Measurements from ENCODE around the gene POLR1G. TPM values are rescaled to one million over a fixed set of nuclear protein-coding genes. Genes with fewer than 3 reads are reported as not detected.

Gene POLR1G, protein sequence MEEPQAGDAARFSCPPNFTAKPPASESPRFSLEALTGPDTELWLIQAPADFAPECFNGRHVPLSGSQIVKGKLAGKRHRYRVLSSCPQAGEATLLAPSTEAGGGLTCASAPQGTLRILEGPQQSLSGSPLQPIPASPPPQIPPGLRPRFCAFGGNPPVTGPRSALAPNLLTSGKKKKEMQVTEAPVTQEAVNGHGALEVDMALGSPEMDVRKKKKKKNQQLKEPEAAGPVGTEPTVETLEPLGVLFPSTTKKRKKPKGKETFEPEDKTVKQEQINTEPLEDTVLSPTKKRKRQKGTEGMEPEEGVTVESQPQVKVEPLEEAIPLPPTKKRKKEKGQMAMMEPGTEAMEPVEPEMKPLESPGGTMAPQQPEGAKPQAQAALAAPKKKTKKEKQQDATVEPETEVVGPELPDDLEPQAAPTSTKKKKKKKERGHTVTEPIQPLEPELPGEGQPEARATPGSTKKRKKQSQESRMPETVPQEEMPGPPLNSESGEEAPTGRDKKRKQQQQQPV
- total RNA-seq, result 5.7 TPM

DNA sequence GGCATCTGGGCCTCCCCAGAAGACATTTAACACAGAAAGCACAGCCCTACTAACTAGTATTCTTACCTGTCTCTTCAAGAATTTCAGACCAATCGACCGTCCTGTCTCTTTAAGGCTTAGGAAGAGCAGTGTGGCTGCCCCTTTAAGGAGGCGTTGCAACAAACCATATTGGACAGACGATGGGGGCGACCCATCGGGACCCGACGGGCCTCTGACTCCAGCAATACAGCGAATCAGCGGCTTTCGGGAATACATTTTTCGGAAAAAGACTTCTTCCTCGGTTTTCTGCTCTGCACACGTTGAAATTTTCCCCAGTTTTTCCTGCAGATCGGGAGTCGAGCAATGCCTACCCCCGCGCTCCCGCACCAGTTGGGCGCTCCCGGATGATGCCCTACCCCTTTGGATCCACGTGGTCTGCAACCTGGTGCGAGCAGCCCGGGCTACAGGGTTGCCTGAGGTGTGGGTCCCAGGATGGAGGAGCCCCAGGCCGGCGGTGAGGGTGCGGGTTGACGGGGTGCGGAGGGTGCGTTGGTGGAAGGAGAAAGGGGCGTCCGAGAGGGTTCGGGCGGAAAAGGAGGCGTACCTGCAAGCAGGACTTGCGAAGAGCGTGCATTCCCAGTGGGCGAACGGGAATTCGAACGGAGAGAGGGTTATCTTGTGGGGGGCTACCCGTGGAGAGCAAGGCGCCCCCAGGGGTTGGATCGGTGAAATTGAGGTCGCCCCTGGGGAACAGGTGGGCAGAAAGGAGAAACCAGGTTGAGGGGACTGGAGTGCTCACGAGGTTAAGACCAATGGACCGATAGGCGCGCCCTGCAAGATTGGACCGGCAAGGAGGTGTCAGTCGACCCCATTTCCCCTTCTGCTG is at the start of gene POLR1G:
Gene POLR1G, plus strand, starts transcription at position 419 of the 865 bp plus-strand sequence. Its CDS starts 53 bp downstream, at position 472.

DNA sequence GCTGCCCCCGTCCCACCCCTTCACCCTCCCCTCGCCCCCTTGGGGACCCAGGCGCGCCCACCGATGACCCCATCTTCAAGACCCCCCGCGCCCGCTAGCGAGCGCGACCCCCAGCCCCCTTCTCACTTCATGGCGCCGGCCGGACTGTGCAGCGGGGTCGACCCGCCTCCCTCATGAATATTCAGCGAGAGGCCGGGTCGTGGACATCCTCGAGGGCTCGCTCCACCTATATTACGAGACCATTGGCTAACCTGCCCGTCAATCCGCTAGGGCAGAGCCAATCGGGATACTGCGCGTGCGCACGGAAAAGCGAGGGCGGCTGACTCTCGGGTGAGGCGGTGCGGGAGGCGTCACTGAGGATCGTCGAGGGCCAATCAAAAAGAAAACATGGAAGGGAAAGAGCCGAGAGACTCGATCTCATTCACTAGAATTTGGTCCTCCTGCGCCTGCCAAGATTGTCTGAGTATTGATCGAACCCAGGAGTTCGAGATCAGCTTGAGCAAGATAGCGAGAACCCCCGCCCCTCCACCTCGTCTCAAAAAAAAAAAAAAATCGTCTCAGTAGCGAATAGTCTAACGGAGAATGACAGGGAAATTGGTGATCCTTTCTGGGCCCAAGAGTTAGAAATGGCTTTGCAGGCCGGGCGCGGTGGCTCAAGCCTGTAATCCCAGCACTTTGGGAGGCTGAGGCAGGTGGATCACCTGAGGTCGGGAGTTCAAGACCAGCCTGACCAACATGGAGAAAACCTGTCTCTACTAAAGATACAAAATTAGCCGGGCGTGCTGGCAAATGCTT is 35.8 kb upstream of the POLR1G start, which contains the start of gene ERCC2:
Gene ERCC2, minus strand, starts transcription at position 164 of the 795 bp plus-strand sequence. Its CDS starts 33 bp downstream, at position 131.

GRCh38 chr19:45404557-45405434 is 1.6 kb upstream of the POLR1G start, which contains the start of gene PPP1R13L:
Gene PPP1R13L (minus strand): TSS chr19:45405069. CDS start chr19:45398318, 6,751 bp downstream.

DNA sequence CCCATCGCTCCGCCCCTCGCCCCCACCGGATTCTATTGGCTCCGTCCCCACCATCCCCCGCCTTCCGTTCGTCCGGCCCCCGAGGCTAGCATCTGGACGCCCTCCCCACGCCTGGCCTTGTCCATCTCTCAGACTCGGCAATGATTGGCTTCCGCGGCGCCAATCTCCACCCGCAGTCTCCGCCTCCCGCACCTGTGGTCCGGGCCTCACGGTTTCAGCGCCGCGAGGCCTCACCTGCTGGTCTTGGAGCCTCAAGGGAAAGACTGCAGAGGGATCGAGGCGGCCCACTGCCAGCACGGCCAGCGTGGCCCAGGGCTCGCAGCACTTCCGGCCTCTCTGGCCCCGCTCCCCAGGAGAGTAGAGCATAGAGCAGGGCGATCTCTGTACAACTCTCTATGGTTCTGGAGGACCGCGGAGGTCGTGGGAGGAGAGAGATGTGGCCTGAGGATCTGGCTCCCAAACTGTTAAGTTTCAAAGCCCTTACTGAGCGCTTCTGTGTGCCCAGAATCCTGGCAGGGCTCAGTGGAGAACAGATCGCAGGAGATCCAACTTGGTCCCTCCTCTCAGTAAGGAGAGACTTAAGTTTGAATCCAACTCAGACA is 17.2 kb downstream of the POLR1G start, which contains the start of gene ERCC1:
Gene ERCC1, minus strand, starts transcription at position 329 of the 602 bp plus-strand sequence. CDS start 543 bp downstream, outside the sequence.

Other genes with a start within 250 kb of the POLR1G start
- gene NKPD1, start 245.7 kb upstream of the POLR1G start, total RNA-seq, result 0.60 TPM
- 13.2 TPM for gene TRAPPC6A, start 228.4 kb upstream of the POLR1G start, total RNA-seq
- 7.8 TPM for gene BLOC1S3, start 227.9 kb upstream of the POLR1G start, total RNA-seq
- gene EXOC3L2, start 161.2 kb upstream of the POLR1G start, total RNA-seq, result 3.5 TPM
- 35.6 TPM for gene MARK4, start 155.4 kb upstream of the POLR1G start, total RNA-seq
- gene CKM, start 83.8 kb upstream of the POLR1G start, total RNA-seq, result 122 TPM
- 1.8 TPM for gene KLC3, start 65.9 kb upstream of the POLR1G start, total RNA-seq
- gene ERCC2, start 36.1 kb upstream of the POLR1G start, total RNA-seq, result 19.9 TPM
- 6.9 TPM for gene PPP1R13L, start 1.6 kb upstream of the POLR1G start, total RNA-seq
- gene ERCC1, start 17.3 kb downstream of the POLR1G start, total RNA-seq, result 74.1 TPM
- 11.5 TPM for gene FOSB, start 61.4 kb downstream of the POLR1G start, total RNA-seq
- gene RTN2, start 90.4 kb downstream of the POLR1G start, total RNA-seq, result 29.7 TPM
- 2.1 TPM for gene PPM1N, start 91.8 kb downstream of the POLR1G start, total RNA-seq
- gene VASP, start 100.8 kb downstream of the POLR1G start, total RNA-seq, result 35.2 TPM
- 4.4 TPM for gene OPA3, start 178.2 kb downstream of the POLR1G start, total RNA-seq
- 0.71 TPM for gene GPR4, start 195.6 kb downstream of the POLR1G start, total RNA-seq
- 17.7 TPM for gene EML2, start 232.8 kb downstream of the POLR1G start, total RNA-seq